Measurements from ENCODE around the gene SERINC1. TPM values are rescaled to one million over a fixed set of nuclear protein-coding genes. Genes with fewer than 3 reads are reported as not detected.
A peak's percentile ranks its signal among the peaks of the same experiment; 100 is the strongest.

SERINC1 gene
- total RNA-seq, 4 donors from 2014 or later: 52.2 to 137 (median 78.6) TPM

GRCh38 chr6:122408702-122409458, 62.7 kb downstream of the SERINC1 start:
- intact Hi-C loops (cut with DNase I): no loop called here
- Histone ChIP-seq H3K4me1 (no peaks in the 10 kb centered on the region), H3K27me3 (no peaks in the 10 kb centered on the region), H3K4me3 (no peak overlapping the region), H3K9me3 (no peaks in the 10 kb centered on the region), H3K27ac (no peak overlapping the region), H3K36me3 (peaks cover 0 to 19% (median 0%) of the 10 kb centered on the region in 3 donors)
- WGBS, 2 donors: 70 to 77% methylated on average over 6 of the region's 6 CpGs
- no peak for DNase-seq
- TF ChIP-seq CTCF (IDR thresholded peaks at IDR 0.05) (no peak), POLR2A (IDR thresholded peaks at IDR 0.05) (no peak)

DNA sequence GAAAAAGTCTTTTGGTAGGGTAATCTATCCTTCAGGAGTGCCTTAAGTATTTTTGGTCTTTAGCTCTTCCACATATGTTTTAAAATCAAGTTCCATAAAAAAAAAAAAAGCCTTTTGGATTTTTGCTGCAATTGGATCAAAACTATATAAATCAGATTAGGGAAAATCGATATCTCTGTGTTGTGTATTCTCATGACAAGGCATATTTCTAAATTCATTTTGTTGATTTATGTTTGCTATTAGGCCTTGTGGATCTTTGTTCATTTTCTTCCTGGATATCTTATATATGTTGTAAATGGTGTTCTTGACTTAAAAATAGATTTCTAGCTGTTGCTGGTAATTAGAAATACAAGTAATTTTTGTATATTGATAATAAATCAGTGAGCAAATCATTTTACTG, 63.4 kb downstream of the SERINC1 start:
- H3K9me3 ChIP-seq: no peaks in the 10 kb centered on the region
- WGBS, 2 donors: 96 to 100% methylated on average over 1 of the region's 1 CpG
- no peak overlapping the region for H3K4me3 ChIP-seq
- no peak overlapping the region for H3K27ac ChIP-seq
- peaks cover 0 to 12% (median 0%) of the 10 kb centered on the region in 3 donors for H3K36me3 ChIP-seq
- intact Hi-C loops (cut with DNase I): no loop called here
- no peaks in the 10 kb centered on the region for H3K4me1 ChIP-seq
- TF ChIP-seq CTCF (IDR thresholded peaks at IDR 0.05) (no peak), POLR2A (IDR thresholded peaks at IDR 0.05) (no peak)
- H3K27me3 ChIP-seq: no peaks in the 10 kb centered on the region
- DNase-seq: no peak

GRCh38 chr6:122407712-122408111, 63.9 kb downstream of the SERINC1 start:
- TF ChIP-seq CTCF (IDR thresholded peaks at IDR 0.05) (no peak), POLR2A (IDR thresholded peaks at IDR 0.05) (no peak)
- H3K36me3 ChIP-seq: peaks cover 0 to 7% (median 0%) of the 10 kb centered on the region in 3 donors
- no peaks in the 10 kb centered on the region for H3K9me3 ChIP-seq
- 79 to 96% methylated on average over 4 of the region's 4 CpGs for WGBS, 2 donors
- H3K27me3 ChIP-seq: no peaks in the 10 kb centered on the region
- no peak overlapping the region for H3K4me3 ChIP-seq
- H3K4me1 ChIP-seq: no peaks in the 10 kb centered on the region
- intact Hi-C loops (cut with DNase I): no loop called here
- no peak for DNase-seq
- no peak overlapping the region for H3K27ac ChIP-seq

GRCh38 chr6:122406187-122406586, 65.4 kb downstream of the SERINC1 start:
- DNase-seq: no peak
- 96 to 100% methylated on average over 1 of the region's 1 CpG for WGBS, 2 donors
- H3K4me1 ChIP-seq: peaks cover 1 to 9% (median 4%) of the 10 kb centered on the region in 3 donors
- intact Hi-C loops (cut with DNase I): no loop called here
- H3K27me3 ChIP-seq: no peaks in the 10 kb centered on the region
- no peak overlapping the region for H3K27ac ChIP-seq
- H3K36me3 ChIP-seq: no peaks in the 10 kb centered on the region
- TF ChIP-seq POLR2A (IDR thresholded peaks at IDR 0.05) (no peak), CTCF (IDR thresholded peaks at IDR 0.05) (no peak)
- no peaks in the 10 kb centered on the region for H3K9me3 ChIP-seq
- no peak overlapping the region for H3K4me3 ChIP-seq

DNA sequence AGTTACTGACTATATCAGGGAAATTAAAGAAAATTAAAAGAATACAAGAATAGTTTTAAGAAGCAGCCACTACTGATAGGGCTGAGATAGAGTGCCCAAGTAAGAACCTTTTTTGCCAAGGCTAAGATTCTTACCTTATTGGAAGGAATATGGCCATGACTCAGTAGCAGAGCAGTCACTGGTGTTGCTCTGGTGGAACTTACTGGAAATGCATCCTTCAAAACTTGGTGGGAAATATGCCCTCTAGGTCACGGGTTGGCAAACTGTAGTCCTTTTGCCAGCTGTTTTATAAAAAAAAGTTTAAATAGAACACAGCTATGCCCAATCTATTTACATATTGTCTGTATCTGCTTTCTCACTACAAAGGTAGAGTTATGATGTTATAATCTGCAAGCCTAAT, 66.2 kb downstream of the SERINC1 start:
- WGBS, 2 donors: 84 to 89% methylated on average over 1 of the region's 1 CpG

More for the DNA sequence above, 66.2 kb downstream of the SERINC1 start:
- peaks cover 5 to 17% (median 12%) of the 10 kb centered on the region in 3 donors for H3K4me1 ChIP-seq
- H3K9me3 ChIP-seq: no peaks in the 10 kb centered on the region
- DNase-seq: no peak
- H3K27me3 ChIP-seq: no peaks in the 10 kb centered on the region
- TF ChIP-seq POLR2A (IDR thresholded peaks at IDR 0.05): no peak
- TF ChIP-seq CTCF (IDR thresholded peaks at IDR 0.05): peak in 1 of 6 experiments; percentile 29
- intact Hi-C loops (cut with DNase I): no loop called here
- H3K27ac ChIP-seq: no peak overlapping the region
- H3K36me3 ChIP-seq: no peaks in the 10 kb centered on the region
- H3K4me3 ChIP-seq: no peak overlapping the region

All from esophagus squamous epithelium (tissue), 5 donors.